ENCODE results near the gene CBLN2. TPM values are rescaled to one million over a fixed set of nuclear protein-coding genes. Genes with fewer than 3 reads are reported as not detected.

CBLN2 gene
- total and polyA plus RNA-seq, 4 donors, result 0.02 to 0.42 TPM; not detected in 2

GRCh38 chr18:72504866-72505265, 39.3 kb downstream of the CBLN2 start:
- 82% methylated on average over 5 of the region's 5 CpGs for WGBS
- Histone ChIP-seq H3K27ac (ENCODE audit: low read depth in 1 of 2, low read length in 2 of 2) (no peak overlapping the region), H3K27me3 (ENCODE audit: control insufficient read depth in 4 of 4, insufficient read depth in 4 of 4, low read length in 3 of 4) (no peaks in the 10 kb centered on the region), H3K36me3 (ENCODE audit: control insufficient read depth in 4 of 4, insufficient read depth in 3 of 4, low read depth in 1 of 4, low read length in 3 of 4) (no peaks in the 10 kb centered on the region), H3K9me3 (ENCODE audit: control insufficient read depth in 4 of 4, low read length in 3 of 4) (no peaks in the 10 kb centered on the region), H3K4me1 (ENCODE audit: control insufficient read depth in 4 of 4, insufficient read depth in 4 of 4, low read length in 3 of 4) (no peaks in the 10 kb centered on the region), H3K4me3 (ENCODE audit: low read depth in 1 of 3, low read length in 3 of 3) (no peak overlapping the region), H3K9ac (ENCODE audit: low read depth in 1 of 2, low read length in 2 of 2) (no peak overlapping the region)
- DNase-seq (ENCODE audit: low spot score), result no peak
- no peak for TF ChIP-seq REST (IDR thresholded peaks at IDR 0.05)
- no peak for TF ChIP-seq RXRA (IDR thresholded peaks at IDR 0.05)
- TF ChIP-seq SP1 (IDR thresholded peaks at IDR 0.05), result no peak
- TF ChIP-seq CTCF (IDR thresholded peaks at IDR 0.05; ENCODE audit: low read depth, low read length, missing input control), result no peak
- TF ChIP-seq FOXA2 (IDR thresholded peaks at IDR 0.05), result no peak
- TF ChIP-seq, protein P1, sequence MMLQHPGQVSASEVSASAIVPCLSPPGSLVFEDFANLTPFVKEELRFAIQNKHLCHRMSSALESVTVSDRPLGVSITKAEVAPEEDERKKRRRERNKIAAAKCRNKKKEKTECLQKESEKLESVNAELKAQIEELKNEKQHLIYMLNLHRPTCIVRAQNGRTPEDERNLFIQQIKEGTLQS (IDR thresholded peaks at IDR 0.05), result no peak
- no peak for TF ChIP-seq GABPA (IDR thresholded peaks at IDR 0.05 in 1 of 2, conservative IDR thresholded peaks at IDR 0.05 in 1 of 2)
- no peak for TF ChIP-seq HNF4G (IDR thresholded peaks at IDR 0.05)
- TF ChIP-seq TAF1 (conservative IDR thresholded peaks at IDR 0.05), result no peak
- TF ChIP-seq EGR1 (IDR thresholded peaks at IDR 0.05; ENCODE audit: low read depth in 2 of 2), result no peak
- no peak for TF ChIP-seq HNF4A (conservative IDR thresholded peaks at IDR 0.05)
- no peak for TF ChIP-seq MAX (IDR thresholded peaks at IDR 0.05)

- H3K9me3 ChIP-seq (ENCODE audit: control insufficient read depth in 4 of 4, low read length in 3 of 4), result no peaks in the 10 kb centered on the region
- no peak overlapping the region for H3K4me3 ChIP-seq (ENCODE audit: low read depth in 1 of 3, low read length in 3 of 3)
- H3K27ac ChIP-seq (ENCODE audit: low read depth in 1 of 2, low read length in 2 of 2), result no peak overlapping the region
- TF ChIP-seq YY1 (IDR thresholded peaks at IDR 0.05) (no peak), TAF1 (conservative IDR thresholded peaks at IDR 0.05) (no peak), FOXA2 (IDR thresholded peaks at IDR 0.05) (no peak), ZBTB33 (IDR thresholded peaks at IDR 0.05) (no peak), SP1 (IDR thresholded peaks at IDR 0.05) (no peak), RAD21 (IDR thresholded peaks at IDR 0.05) (no peak), MAX (IDR thresholded peaks at IDR 0.05) (no peak), RXRA (IDR thresholded peaks at IDR 0.05) (no peak), JUND (IDR thresholded peaks at IDR 0.05) (no peak), REST (IDR thresholded peaks at IDR 0.05) (no peak)
- TF ChIP-seq, protein P1 (IDR thresholded peaks at IDR 0.05), result no peak
- H3K9ac ChIP-seq (ENCODE audit: low read depth in 1 of 2, low read length in 2 of 2), result no peak overlapping the region
- 84% methylated on average over 19 of the region's 19 CpGs for WGBS
- H3K27me3 ChIP-seq (ENCODE audit: control insufficient read depth in 4 of 4, insufficient read depth in 4 of 4, low read length in 3 of 4), result no peaks in the 10 kb centered on the region
- no peaks in the 10 kb centered on the region for H3K36me3 ChIP-seq (ENCODE audit: control insufficient read depth in 4 of 4, insufficient read depth in 3 of 4, low read depth in 1 of 4, low read length in 3 of 4)
- H3K4me1 ChIP-seq (ENCODE audit: control insufficient read depth in 4 of 4, insufficient read depth in 4 of 4, low read length in 3 of 4), result no peaks in the 10 kb centered on the region
- no peak for DNase-seq (ENCODE audit: low spot score)
These were observed 41.3 kb downstream of the CBLN2 start for GRCh38 chr18:72502671-72503431.

All from liver (tissue), 9 donors.